ENCODE results near the gene POU6F2. TPM values are rescaled to one million over a fixed set of nuclear protein-coding genes. Genes with fewer than 3 reads are reported as not detected.

The POU6F2 gene
- total and polyA plus RNA-seq, 12 donors, result 0.03 to 0.31 (median 0.19) TPM; not detected in 9

DNA sequence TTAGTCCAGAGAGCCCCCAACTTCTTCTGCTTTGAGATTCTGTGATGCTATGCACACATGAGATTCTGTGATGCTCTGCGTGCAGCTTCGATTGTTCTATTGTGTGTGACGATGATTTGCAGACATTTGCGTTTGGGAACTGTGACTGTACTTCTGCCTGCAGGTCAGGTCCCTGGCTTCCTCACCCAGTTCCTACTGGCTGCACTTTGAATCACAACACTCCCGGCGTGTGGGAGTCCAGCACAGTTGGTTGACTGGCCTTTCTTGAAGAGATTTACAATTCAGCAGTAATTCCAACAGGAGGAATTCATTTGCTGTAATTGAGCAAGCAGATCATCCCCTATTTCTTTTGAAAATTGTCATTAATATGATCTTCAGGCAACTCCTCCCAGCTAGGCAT lies 336.3 kb downstream of the POU6F2 start:
- Histone ChIP-seq H3K27me3 (no peaks in the 10 kb centered on the region), H3K4me3 (no peak overlapping the region), H3K36me3 (replicated peaks in 1 of 2) (no peaks in the 10 kb centered on the region), H3K27ac (no peak overlapping the region), H3K4me1 (replicated peaks in 1 of 2) (no peaks in the 10 kb centered on the region), H3K9me3 (replicated peaks in 1 of 3) (no peaks in the 10 kb centered on the region)
- TF ChIP-seq POLR2A (IDR thresholded peaks at IDR 0.05), result no peak
- TF ChIP-seq, protein P1, sequence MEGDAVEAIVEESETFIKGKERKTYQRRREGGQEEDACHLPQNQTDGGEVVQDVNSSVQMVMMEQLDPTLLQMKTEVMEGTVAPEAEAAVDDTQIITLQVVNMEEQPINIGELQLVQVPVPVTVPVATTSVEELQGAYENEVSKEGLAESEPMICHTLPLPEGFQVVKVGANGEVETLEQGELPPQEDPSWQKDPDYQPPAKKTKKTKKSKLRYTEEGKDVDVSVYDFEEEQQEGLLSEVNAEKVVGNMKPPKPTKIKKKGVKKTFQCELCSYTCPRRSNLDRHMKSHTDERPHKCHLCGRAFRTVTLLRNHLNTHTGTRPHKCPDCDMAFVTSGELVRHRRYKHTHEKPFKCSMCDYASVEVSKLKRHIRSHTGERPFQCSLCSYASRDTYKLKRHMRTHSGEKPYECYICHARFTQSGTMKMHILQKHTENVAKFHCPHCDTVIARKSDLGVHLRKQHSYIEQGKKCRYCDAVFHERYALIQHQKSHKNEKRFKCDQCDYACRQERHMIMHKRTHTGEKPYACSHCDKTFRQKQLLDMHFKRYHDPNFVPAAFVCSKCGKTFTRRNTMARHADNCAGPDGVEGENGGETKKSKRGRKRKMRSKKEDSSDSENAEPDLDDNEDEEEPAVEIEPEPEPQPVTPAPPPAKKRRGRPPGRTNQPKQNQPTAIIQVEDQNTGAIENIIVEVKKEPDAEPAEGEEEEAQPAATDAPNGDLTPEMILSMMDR (IDR thresholded peaks at IDR 0.05), result no peak
- 34 to 59% (median 47%) methylated on average over 4 to 6 of the region's 6 CpGs for WGBS, 4 donors
- DNase-seq, result no peak
- intact Hi-C loops (cut with DNase I), result no loop called here

DNA sequence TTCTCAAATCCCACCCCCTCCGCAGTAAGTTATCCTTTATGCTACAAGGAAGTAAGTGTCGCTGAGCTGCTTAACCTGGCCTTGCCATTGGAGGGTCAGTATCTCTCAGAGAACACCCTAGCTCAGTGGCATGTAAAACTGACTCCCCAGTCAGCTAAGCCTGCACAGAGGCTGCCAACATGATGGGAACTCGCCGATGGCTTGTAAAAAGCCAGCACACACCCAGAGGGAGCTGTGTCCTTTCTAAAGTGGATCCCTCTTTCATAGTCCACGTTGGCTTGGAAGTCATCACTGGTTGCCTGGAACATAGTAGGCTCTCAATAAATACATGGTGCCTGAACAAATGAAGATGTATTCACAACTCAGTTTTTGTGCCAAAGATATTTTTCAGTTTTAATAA lies 339.4 kb downstream of the POU6F2 start:
- Histone ChIP-seq H3K4me3 (no peak overlapping the region), H3K9me3 (replicated peaks in 1 of 3) (no peaks in the 10 kb centered on the region), H3K27ac (no peak overlapping the region), H3K4me1 (replicated peaks in 1 of 2) (no peaks in the 10 kb centered on the region), H3K27me3 (no peaks in the 10 kb centered on the region), H3K36me3 (replicated peaks in 1 of 2) (no peaks in the 10 kb centered on the region)
- no peak for TF ChIP-seq POLR2A (IDR thresholded peaks at IDR 0.05)
- TF ChIP-seq, protein P1 (IDR thresholded peaks at IDR 0.05), result no peak
- WGBS, 4 donors, result 68 to 91% (median 75%) methylated on average over 5 of the region's 5 CpGs
- intact Hi-C loops (cut with DNase I), result no loop called here
- no peak for DNase-seq

GRCh38 chr7:39317896-39318295 lies 340.2 kb downstream of the POU6F2 start:
- no peaks in the 10 kb centered on the region for H3K4me1 ChIP-seq (replicated peaks in 1 of 2)
- H3K27ac ChIP-seq, result no peak overlapping the region
- H3K27me3 ChIP-seq, result no peaks in the 10 kb centered on the region
- H3K36me3 ChIP-seq (replicated peaks in 1 of 2), result no peaks in the 10 kb centered on the region
- no peaks in the 10 kb centered on the region for H3K9me3 ChIP-seq (replicated peaks in 1 of 3)
- no peak overlapping the region for H3K4me3 ChIP-seq
- no peak for DNase-seq
- TF ChIP-seq, protein P1 (IDR thresholded peaks at IDR 0.05), result no peak
- no peak for TF ChIP-seq POLR2A (IDR thresholded peaks at IDR 0.05)
- intact Hi-C loops (cut with DNase I), result no loop called here
- WGBS, 4 donors, result 61 to 70% (median 67%) methylated on average over 5 of the region's 5 CpGs

- no peak overlapping the region for H3K4me3 ChIP-seq
- intact Hi-C loops (cut with DNase I), result no loop called here
- no peak overlapping the region for H3K27ac ChIP-seq
- no peaks in the 10 kb centered on the region for H3K36me3 ChIP-seq (replicated peaks in 1 of 2)
- TF ChIP-seq POLR2A (IDR thresholded peaks at IDR 0.05), result no peak
- TF ChIP-seq, protein P1 (IDR thresholded peaks at IDR 0.05), result no peak
- no peaks in the 10 kb centered on the region for H3K9me3 ChIP-seq (replicated peaks in 1 of 3)
- no peaks in the 10 kb centered on the region for H3K4me1 ChIP-seq (replicated peaks in 1 of 2)
- 54 to 76% (median 68%) methylated on average over 3 of the region's 3 CpGs for WGBS, 4 donors
- no peak for DNase-seq
- H3K27me3 ChIP-seq, result no peaks in the 10 kb centered on the region
Measured at GRCh38 chr7:39321245-39321644, 343.5 kb downstream of the POU6F2 start.
